HCT116 (cell line): ENCODE results near the gene LSM14A. TPM values are rescaled to one million over a fixed set of nuclear protein-coding genes. Genes with fewer than 3 reads are reported as not detected.
"Not testable (repeated sequence)": the region's sequence is repeated elsewhere in the genome, so short reads cannot be mapped to it uniquely, and the experiment has no call there.

Experiments used
- ATAC-seq: fragments of 200-7000 bp; cut with Tn5 transposase; 2 replicates; pipeline ENCODE4 v1.9.1; 2020; ENCODE audit warnings: mild to moderate bottlenecking, moderate library complexity
- BruUV-seq: library from RNA; stranded (reverse); fragments of 400-500 nt; replicated peaks from 2 replicates; lab custom pipeline; 2021; lab: Mats Ljungman, UMichigan
- CTCF ChIA-PET: fragments of 300-600 bp; sonication (Branson Sonifier 250); formaldehyde crosslinking; loops from one replicate; lab custom pipeline; 2021; ENCODE audit warnings: antibody characterized with exemption; lab: Charles Lee
- POLR2A ChIA-PET: fragments of 300-600, 350-600 bp; sonication (Branson Sonifier 250); formaldehyde crosslinking; loops from one replicate; lab custom pipeline; 2021; ENCODE audit warnings: antibody characterized with exemption; lab: Charles Lee
- RAD21 ChIA-PET, 2 experiments: fragments of 300-600 bp; sonication (Branson Sonifier 250); formaldehyde crosslinking; loops; one replicate each; lab custom pipeline; 2023; ENCODE audit warnings: low total read pairs in 2 of 2; ENCODE audit not compliant: uncharacterized antibody in 2 of 2, unreplicated experiment in 2 of 2, low non-redundant PET in 1 of 2; lab: Charles Lee
- DNase-seq: peaks from one replicate; pipeline ENCODE4 v3.0.0-alpha.2; 2010; ENCODE audit warnings: low read depth, low spot score
- H2AFZ ChIP-seq: fragments of 200-600 bp; shearing (Covaris generic), sonication (generic); 2 replicates; pipeline ENCODE4 v1.6.1; 2017; ENCODE audit warnings: low read depth, mixed run types, mixed read lengths, antibody characterized with exemption, low read length; ENCODE audit not compliant: poor library complexity, severe bottlenecking
- H3K27ac ChIP-seq: 2 replicates; pipeline ENCODE4 v1.5.1; 2012; ENCODE audit warnings: low read depth, low read length
- H3K27me3 ChIP-seq: fragments of 200-600 bp; sonication (generic); 2 replicates; pipeline ENCODE4 v1.6.1; 2016; ENCODE audit warnings: mixed run types, low read length, mixed read lengths; ENCODE audit not compliant: insufficient read depth
- H3K36me3 ChIP-seq, 2 experiments: fragments of 200-500 bp in 1 of 2; fragments of 200-600 bp in 1 of 2; sonication (Bioruptor generic) in 1 of 2; sonication (generic) in 1 of 2; 2 replicates each; pipeline versions ENCODE4 v1.5.1 to v1.6.1; 2014 to 2016; ENCODE audit warnings: low read length in 2 of 2, inconsistent platforms in 1 of 2, mixed read lengths in 1 of 2, mixed run types in 1 of 2; ENCODE audit not compliant: insufficient read depth in 2 of 2, control insufficient read depth in 1 of 2
- H3K4me1 ChIP-seq, 2 experiments: fragments of 200-600 bp in 1 of 2; sonication (generic) in 1 of 2; 2 replicates each; pipeline versions ENCODE4 v1.5.1 to v1.6.1; 2012 to 2017; ENCODE audit warnings: low read length in 2 of 2, inconsistent platforms in 1 of 2, mild to moderate bottlenecking in 1 of 2, mixed read lengths in 1 of 2, mixed run types in 1 of 2, moderate library complexity in 1 of 2; ENCODE audit not compliant: insufficient read depth in 2 of 2, control insufficient read depth in 1 of 2
- H3K4me2 ChIP-seq: fragments of 200-600 bp; sonication (generic); 2 replicates; pipeline ENCODE4 v1.6.1; 2017; ENCODE audit warnings: mixed run types, low read length, mixed read lengths
- H3K4me3 ChIP-seq, 2 experiments: fragments of 200-600 bp in 1 of 2; sonication (generic) in 1 of 2; replicated peaks in 1 of 2; 2 replicates each; pipeline ENCODE4 v1.5.1; 2011 to 2016; ENCODE audit warnings: low read length in 2 of 2, control low read depth in 1 of 2, low read depth in 1 of 2, mild to moderate bottlenecking in 1 of 2, mixed read lengths in 1 of 2, mixed run types in 1 of 2
- H3K79me2 ChIP-seq: fragments of 200-600 bp; sonication (generic); 2 replicates; pipeline ENCODE4 v1.6.1; 2017; ENCODE audit warnings: mild to moderate bottlenecking, mixed run types, low read length, moderate library complexity, mixed read lengths; ENCODE audit not compliant: insufficient read depth
- H3K9ac ChIP-seq: fragments of 200-600 bp; sonication (generic); 2 replicates; pipeline ENCODE4 v1.6.1; 2016; ENCODE audit warnings: low read length, mixed read lengths
- H3K9me2 ChIP-seq: fragments of 200-600 bp; sonication (generic), shearing (Covaris generic); 2 replicates; pipeline ENCODE4 v1.6.1; 2017; ENCODE audit warnings: mixed run types, mild to moderate bottlenecking, moderate library complexity; ENCODE audit not compliant: insufficient read depth
- H3K9me3 ChIP-seq, 2 experiments: fragments of 200-500 bp in 1 of 2; fragments of 200-600 bp in 1 of 2; sonication (Bioruptor generic) in 1 of 2; sonication (generic) in 1 of 2; 2 replicates each; pipeline ENCODE4 v1.6.1; 2014 to 2017; ENCODE audit warnings: low read length in 2 of 2, mixed read lengths in 2 of 2, inconsistent platforms in 1 of 2, low read depth in 1 of 2, mild to moderate bottlenecking in 1 of 2, mixed run types in 1 of 2, moderate library complexity in 1 of 2; ENCODE audit not compliant: control insufficient read depth in 1 of 2, insufficient read depth in 1 of 2
- H4K20me1 ChIP-seq: fragments of 200-600 bp; sonication (generic), shearing (Covaris generic); 2 replicates; pipeline ENCODE4 v1.6.1; 2017; ENCODE audit warnings: mixed run types, mild to moderate bottlenecking, moderate library complexity; ENCODE audit not compliant: insufficient read depth
- CEBPB ChIP-seq: IDR thresholded peaks from 2 replicates; pipeline ENCODE4 v1.6.1; 2012; ENCODE audit warnings: low read depth
- ELF1 ChIP-seq: IDR thresholded peaks from 2 replicates; pipeline ENCODE4 v1.6.1; 2012; ENCODE audit warnings: low read depth, borderline replicate concordance
- SRF ChIP-seq: IDR thresholded peaks from 2 replicates; pipeline ENCODE4 v1.6.1; 2012; ENCODE audit warnings: low read depth
- TCF7L2 ChIP-seq: IDR thresholded peaks from 2 replicates; pipeline ENCODE4 v1.7.0; 2011; ENCODE audit warnings: borderline replicate concordance, inconsistent platforms; ENCODE audit not compliant: insufficient read depth, insufficient read length; ENCODE audit errors: extremely low read depth
- intact Hi-C: fragments of 100-400 bp; cut with micrococcal nuclease; formaldehyde crosslinking; loops from 2 replicates; pipeline ENCODE4 v1.10.0; 2022
- total RNA-seq: library from RNA; stranded (reverse); gene quantifications from one replicate; pipeline ENCODE4 v1.2.1, GENCODE V29; 2021; ENCODE audit not compliant: unreplicated experiment
- TF ChIP-seq, protein P1 (sequence below): IDR thresholded peaks from 2 replicates; pipeline ENCODE4 v1.6.1; 2012
- TF ChIP-seq, protein P2 (sequence below): IDR thresholded peaks from 2 replicates; pipeline ENCODE4 v1.6.1; 2012; ENCODE audit warnings: low read depth

LSM14A gene
- total RNA-seq, 1 experiment from 2014 or later: 120 TPM

GRCh38 chr19:34173193-34173956, 1.1 kb downstream of the LSM14A start:
- POLR2A ChIA-PET: interaction anchor here (1.0 kb wide), 1 partner anchor 15 kb away, joined by 3 read pairs; no protein-coding TSS in a partner anchor
- RAD21 ChIA-PET: no interaction called here
- H4K20me1 ChIP-seq: peaks cover 29% of the 10 kb centered on the region
- H3K9ac ChIP-seq: peak overlapping the region; percentile 99
- H3K27me3 ChIP-seq: no peaks in the 10 kb centered on the region
- H3K79me2 ChIP-seq: peaks cover 60% of the 10 kb centered on the region
- H3K4me2 ChIP-seq: peak overlapping the region; percentile 95
- DNase-seq: no peak
- TF ChIP-seq TCF7L2 (peak; percentile 41), CEBPB (peak; percentile 81), SRF (no peak), ELF1 (no peak)
- TF ChIP-seq, protein P1, sequence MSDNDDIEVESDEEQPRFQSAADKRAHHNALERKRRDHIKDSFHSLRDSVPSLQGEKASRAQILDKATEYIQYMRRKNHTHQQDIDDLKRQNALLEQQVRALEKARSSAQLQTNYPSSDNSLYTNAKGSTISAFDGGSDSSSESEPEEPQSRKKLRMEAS: peak; percentile 45; the same call in 1 of the 2 replicates
- TF ChIP-seq, protein P2, sequence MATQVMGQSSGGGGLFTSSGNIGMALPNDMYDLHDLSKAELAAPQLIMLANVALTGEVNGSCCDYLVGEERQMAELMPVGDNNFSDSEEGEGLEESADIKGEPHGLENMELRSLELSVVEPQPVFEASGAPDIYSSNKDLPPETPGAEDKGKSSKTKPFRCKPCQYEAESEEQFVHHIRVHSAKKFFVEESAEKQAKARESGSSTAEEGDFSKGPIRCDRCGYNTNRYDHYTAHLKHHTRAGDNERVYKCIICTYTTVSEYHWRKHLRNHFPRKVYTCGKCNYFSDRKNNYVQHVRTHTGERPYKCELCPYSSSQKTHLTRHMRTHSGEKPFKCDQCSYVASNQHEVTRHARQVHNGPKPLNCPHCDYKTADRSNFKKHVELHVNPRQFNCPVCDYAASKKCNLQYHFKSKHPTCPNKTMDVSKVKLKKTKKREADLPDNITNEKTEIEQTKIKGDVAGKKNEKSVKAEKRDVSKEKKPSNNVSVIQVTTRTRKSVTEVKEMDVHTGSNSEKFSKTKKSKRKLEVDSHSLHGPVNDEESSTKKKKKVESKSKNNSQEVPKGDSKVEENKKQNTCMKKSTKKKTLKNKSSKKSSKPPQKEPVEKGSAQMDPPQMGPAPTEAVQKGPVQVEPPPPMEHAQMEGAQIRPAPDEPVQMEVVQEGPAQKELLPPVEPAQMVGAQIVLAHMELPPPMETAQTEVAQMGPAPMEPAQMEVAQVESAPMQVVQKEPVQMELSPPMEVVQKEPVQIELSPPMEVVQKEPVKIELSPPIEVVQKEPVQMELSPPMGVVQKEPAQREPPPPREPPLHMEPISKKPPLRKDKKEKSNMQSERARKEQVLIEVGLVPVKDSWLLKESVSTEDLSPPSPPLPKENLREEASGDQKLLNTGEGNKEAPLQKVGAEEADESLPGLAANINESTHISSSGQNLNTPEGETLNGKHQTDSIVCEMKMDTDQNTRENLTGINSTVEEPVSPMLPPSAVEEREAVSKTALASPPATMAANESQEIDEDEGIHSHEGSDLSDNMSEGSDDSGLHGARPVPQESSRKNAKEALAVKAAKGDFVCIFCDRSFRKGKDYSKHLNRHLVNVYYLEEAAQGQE: no peak
- H3K27ac ChIP-seq: peak overlapping the region; percentile 98
- BruUV-seq: TSS peak; percentile 54
- intact Hi-C loops: no loop called here
- no peak overlapping the region for H2AFZ ChIP-seq
- H3K9me3 ChIP-seq: no peaks in the 10 kb centered on the region
- peaks cover 10 to 37% of the 10 kb centered on the region in 2 experiments; a peak in 3 of 4 replicates for H3K4me1 ChIP-seq
- no peaks in the 10 kb centered on the region for H3K9me2 ChIP-seq
- ATAC-seq: peak; percentile 26
- peaks cover 3 to 14% of the 10 kb centered on the region in 2 experiments; a peak in 2 of 4 replicates for H3K36me3 ChIP-seq
- peak overlapping the region; percentile 56 to 95 for H3K4me3 ChIP-seq
- CTCF ChIA-PET: interaction anchor here (1.3 kb wide), 1 partner anchor 27 kb away, joined by 3 read pairs; no protein-coding TSS in a partner anchor

- intact Hi-C loops, CTCF ChIA-PET, ATAC-seq, H3K9me2 ChIP-seq, H3K9me3 ChIP-seq, H3K27ac ChIP-seq, H3K27me3 ChIP-seq, H3K4me3 ChIP-seq, H3K4me2 ChIP-seq, H2AFZ ChIP-seq, H3K9ac ChIP-seq, BruUV-seq, DNase-seq, RAD21 ChIA-PET, POLR2A ChIA-PET: not testable (repeated sequence)
- Histone ChIP-seq H3K4me1 (peaks cover 10 to 37% of the 10 kb centered on the region in 2 experiments; a peak in 3 of 4 replicates), H4K20me1 (peaks cover 45% of the 10 kb centered on the region), H3K36me3 (peaks cover 3 to 18% of the 10 kb centered on the region in 2 experiments; a peak in 2 of 4 replicates), H3K79me2 (peaks cover 78% of the 10 kb centered on the region)
Observed at GRCh38 chr19:34175173-34175572, 2.9 kb downstream of the LSM14A start.
